Activated naive CD8-positive, alpha-beta T cell treated with anti-CD3 and anti-CD28 coated beads, Interleukin-2, amount 50 U/mL, for 24 hours (primary cell): ENCODE data around the gene OR2AK2.

Source experiments
- ATAC-seq: fragments of 150-1000 bp; cut with Tn5 transposase; one replicate; pipeline ENCODE4 v1.10.0; 2021
- DNase-seq: peaks from one replicate; pipeline ENCODE4 v3.0.0; 2021
- H3K27ac Mint-ChIP-seq: one replicate; pipeline ENCODE4 v1.8.0; 2021; ENCODE audit warnings: mild to moderate bottlenecking, mixed read lengths
- H3K27me3 Mint-ChIP-seq: one replicate; pipeline ENCODE4 v1.8.0; 2021; ENCODE audit warnings: mixed read lengths
- H3K36me3 Mint-ChIP-seq: one replicate; pipeline ENCODE4 v1.8.0; 2021; ENCODE audit warnings: low read depth, mixed read lengths
- H3K4me1 Mint-ChIP-seq: one replicate; pipeline ENCODE4 v1.8.0; 2021; ENCODE audit warnings: mixed read lengths
- H3K4me3 Mint-ChIP-seq: one replicate; pipeline ENCODE4 v1.8.0; 2021; ENCODE audit warnings: mild to moderate bottlenecking, moderate library complexity, mixed read lengths
- H3K9me3 Mint-ChIP-seq: one replicate; pipeline ENCODE4 v1.8.0; 2021; ENCODE audit warnings: mixed read lengths

Gene OR2AK2

GRCh38 chr1:247992986-247993385 lies 28.0 kb downstream of the OR2AK2 start:
- H3K4me3 Mint-ChIP-seq: no peak overlapping the region
- no peaks in the 10 kb centered on the region for H3K9me3 Mint-ChIP-seq
- no peaks in the 10 kb centered on the region for H3K36me3 Mint-ChIP-seq
- H3K4me1 Mint-ChIP-seq: no peaks in the 10 kb centered on the region
- DNase-seq (no peak), ATAC-seq (no peak)
- no peaks in the 10 kb centered on the region for H3K27me3 Mint-ChIP-seq
- H3K27ac Mint-ChIP-seq: no peak overlapping the region

DNA sequence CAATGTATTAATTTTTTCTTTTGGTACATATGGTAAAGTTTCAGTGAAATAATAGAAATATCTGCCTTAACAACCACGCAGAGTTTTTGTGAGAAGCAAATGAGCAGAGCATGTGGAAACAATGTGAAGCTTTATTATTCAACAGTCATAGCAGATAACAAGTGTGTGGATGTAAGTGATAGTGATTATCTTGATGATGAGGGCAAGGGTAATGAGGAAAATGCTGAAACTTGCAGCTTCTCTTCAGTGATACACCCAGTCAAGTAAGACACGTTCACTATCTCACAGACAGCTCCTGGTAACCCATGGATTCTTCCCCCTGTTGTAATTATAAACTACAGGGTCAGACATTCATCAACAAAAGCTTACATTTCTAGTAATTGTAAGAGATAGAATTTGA lies 33.8 kb downstream of the OR2AK2 start:
- Mint-ChIP-seq H3K9me3 (peaks cover 9% of the 10 kb centered on the region), H3K27ac (no peak overlapping the region), H3K27me3 (no peaks in the 10 kb centered on the region), H3K36me3 (no peaks in the 10 kb centered on the region), H3K4me1 (no peaks in the 10 kb centered on the region), H3K4me3 (no peak overlapping the region)
- no peak for DNase-seq
- ATAC-seq: no peak

- ATAC-seq: no peak
- DNase-seq: no peak
- Mint-ChIP-seq H3K4me1 (no peaks in the 10 kb centered on the region), H3K36me3 (no peaks in the 10 kb centered on the region), H3K27me3 (no peaks in the 10 kb centered on the region), H3K9me3 (peaks cover 9% of the 10 kb centered on the region), H3K4me3 (no peak overlapping the region), H3K27ac (no peak overlapping the region)
Measured at GRCh38 chr1:248000169-248000568, 35.1 kb downstream of the OR2AK2 start.

DNA sequence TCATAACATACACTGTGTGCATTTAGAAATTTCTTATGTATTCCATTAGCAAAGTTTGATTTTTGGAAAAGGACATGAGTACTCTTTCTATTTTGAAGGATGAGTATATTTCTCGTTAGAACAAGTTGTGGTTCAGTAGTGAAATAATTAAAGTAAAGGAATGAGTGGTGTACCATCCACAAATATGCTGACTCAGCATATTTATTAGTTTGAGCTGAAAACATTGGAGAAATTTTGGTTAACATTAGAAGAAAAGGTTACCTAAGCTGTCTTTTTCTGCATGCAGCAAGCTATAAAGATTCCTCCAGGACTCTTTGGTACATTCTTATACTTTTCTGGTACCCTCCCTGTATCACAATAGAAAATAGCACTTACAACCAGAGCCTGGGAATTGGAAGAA lies 42.7 kb downstream of the OR2AK2 start:
- no peak for ATAC-seq
- H3K27ac Mint-ChIP-seq: no peak overlapping the region
- DNase-seq: no peak
- H3K4me1 Mint-ChIP-seq: no peaks in the 10 kb centered on the region
- H3K4me3 Mint-ChIP-seq: no peak overlapping the region
- H3K36me3 Mint-ChIP-seq: peaks cover 2% of the 10 kb centered on the region
- peaks cover 41% of the 10 kb centered on the region for H3K9me3 Mint-ChIP-seq
- no peaks in the 10 kb centered on the region for H3K27me3 Mint-ChIP-seq

GRCh38 chr1:248009681-248010080 lies 44.6 kb downstream of the OR2AK2 start:
- H3K27me3 Mint-ChIP-seq: no peaks in the 10 kb centered on the region
- peaks cover 33% of the 10 kb centered on the region for H3K9me3 Mint-ChIP-seq
- DNase-seq (no peak), ATAC-seq (no peak)
- H3K27ac Mint-ChIP-seq: no peak overlapping the region
- H3K4me3 Mint-ChIP-seq: no peak overlapping the region
- H3K36me3 Mint-ChIP-seq: peaks cover 2% of the 10 kb centered on the region
- no peaks in the 10 kb centered on the region for H3K4me1 Mint-ChIP-seq

GRCh38 chr1:248013229-248013710 lies 48.2 kb downstream of the OR2AK2 start, which contains the start of gene OR2L5:
Gene OR2L5 (plus strand): TSS chr1:248013660. CDS start chr1:248021948, 8,288 bp downstream.
- no peak within 1 kb of the TSS for H3K27ac Mint-ChIP-seq
- H3K4me1 Mint-ChIP-seq: no peaks in the 10 kb centered on the region
- no peaks in the 10 kb centered on the region for H3K27me3 Mint-ChIP-seq
- peaks cover 2% of the 10 kb centered on the region for H3K36me3 Mint-ChIP-seq
- H3K4me3 Mint-ChIP-seq: no peak within 1 kb of the TSS
- H3K9me3 Mint-ChIP-seq: peaks cover 32% of the 10 kb centered on the region
- ATAC-seq: no peak
- no peak for DNase-seq

- Mint-ChIP-seq H3K4me1 (no peaks in the 10 kb centered on the region), H3K9me3 (peaks cover 12% of the 10 kb centered on the region), H3K27me3 (no peaks in the 10 kb centered on the region), H3K27ac (no peak overlapping the region), H3K36me3 (peaks cover 2% of the 10 kb centered on the region), H3K4me3 (no peak overlapping the region)
- no peak for DNase-seq
- no peak for ATAC-seq
Measured at GRCh38 chr1:248015803-248016202, 50.8 kb downstream of the OR2AK2 start.
